HG03457 (cell line): ENCODE results near the gene BICRA.

Experiments
- ATAC-seq: cut with Tn5 transposase; IDR thresholded peaks from one replicate; pipeline ENCODE4 v1.9.1; 2021; ENCODE audit warnings: moderate number of reproducible peaks; ENCODE audit not compliant: unreplicated experiment

Gene BICRA

DNA sequence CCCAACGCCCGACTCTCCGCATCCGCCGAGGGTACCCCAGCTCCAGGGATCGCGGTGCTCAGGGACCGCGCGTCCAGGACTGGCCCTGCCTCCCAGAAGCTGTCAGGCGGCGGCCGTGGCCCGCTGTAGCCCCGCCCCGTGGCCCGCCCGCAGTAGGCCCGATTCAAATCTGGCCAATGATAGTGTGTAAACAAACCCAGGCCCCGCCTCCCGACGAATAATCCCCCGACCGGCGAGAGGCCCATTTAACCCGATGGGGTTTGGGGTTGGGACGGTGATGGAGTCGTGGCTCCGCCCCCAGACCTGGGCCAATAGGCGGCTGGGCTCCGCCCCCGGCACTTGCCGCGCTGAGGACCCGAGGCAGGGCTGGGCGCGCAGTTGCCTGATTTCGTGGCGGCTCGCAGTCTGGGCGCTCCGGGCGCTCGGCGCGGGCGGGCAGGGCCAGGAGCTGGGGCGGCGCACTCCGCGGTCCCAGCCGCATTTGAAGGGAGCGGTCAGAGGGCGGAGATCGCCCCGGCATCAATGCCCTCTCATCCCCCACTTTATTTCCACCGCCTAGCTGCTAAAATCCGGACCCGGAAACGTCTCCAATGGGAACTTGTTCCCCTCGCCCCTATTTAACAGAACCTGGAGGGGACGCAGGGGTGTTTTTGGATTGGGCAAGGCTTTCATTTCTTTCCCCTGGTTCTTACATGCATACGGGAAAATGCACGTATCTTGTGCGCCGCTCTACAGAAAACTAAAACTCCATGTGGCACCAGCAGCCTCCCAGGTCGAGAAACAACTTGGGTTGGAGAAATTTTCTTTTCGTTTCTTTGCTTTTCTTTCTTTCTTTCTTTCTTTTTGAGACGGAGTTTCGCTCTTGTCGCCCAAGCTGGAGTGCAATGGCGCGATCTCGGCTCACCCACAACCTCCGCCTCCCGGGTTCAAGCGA lies 8.4 kb upstream of the BICRA start:
- ATAC-seq, result peak; percentile 78

DNA sequence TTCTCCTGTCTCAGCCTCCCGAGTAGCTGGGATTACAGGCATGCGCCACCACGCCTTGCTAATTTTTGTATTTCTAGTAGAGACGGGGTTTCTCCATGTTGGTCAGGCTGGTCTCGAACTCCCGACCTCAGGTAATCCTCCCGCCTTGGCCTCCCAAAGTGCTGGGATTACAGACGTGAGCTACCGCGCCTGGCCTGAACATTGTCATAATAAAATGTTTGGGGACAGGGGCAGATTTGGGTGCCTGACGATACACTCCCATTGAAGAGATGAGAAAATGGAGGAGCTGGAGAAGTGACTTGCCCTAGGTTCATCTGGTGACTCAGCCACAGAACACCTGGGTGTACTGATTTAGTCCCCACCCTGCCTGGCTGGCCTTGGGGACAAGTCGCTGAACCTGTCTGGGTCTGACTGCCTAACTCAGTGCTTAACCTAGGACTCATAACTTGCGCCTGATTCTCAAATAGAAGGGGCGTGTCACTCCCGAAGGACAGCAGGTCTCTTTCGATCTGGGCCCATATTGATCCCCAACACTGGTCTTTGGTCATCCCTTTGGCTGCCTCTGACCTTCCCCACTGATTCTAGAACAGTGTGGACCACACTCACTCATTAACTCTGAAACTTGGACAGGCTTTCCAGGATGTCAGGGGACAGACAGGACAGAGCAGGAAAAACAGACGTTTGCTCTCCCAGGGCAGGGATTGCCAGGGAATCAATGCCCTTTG lies 7.6 kb upstream of the BICRA start:
- ATAC-seq, result no peak

DNA sequence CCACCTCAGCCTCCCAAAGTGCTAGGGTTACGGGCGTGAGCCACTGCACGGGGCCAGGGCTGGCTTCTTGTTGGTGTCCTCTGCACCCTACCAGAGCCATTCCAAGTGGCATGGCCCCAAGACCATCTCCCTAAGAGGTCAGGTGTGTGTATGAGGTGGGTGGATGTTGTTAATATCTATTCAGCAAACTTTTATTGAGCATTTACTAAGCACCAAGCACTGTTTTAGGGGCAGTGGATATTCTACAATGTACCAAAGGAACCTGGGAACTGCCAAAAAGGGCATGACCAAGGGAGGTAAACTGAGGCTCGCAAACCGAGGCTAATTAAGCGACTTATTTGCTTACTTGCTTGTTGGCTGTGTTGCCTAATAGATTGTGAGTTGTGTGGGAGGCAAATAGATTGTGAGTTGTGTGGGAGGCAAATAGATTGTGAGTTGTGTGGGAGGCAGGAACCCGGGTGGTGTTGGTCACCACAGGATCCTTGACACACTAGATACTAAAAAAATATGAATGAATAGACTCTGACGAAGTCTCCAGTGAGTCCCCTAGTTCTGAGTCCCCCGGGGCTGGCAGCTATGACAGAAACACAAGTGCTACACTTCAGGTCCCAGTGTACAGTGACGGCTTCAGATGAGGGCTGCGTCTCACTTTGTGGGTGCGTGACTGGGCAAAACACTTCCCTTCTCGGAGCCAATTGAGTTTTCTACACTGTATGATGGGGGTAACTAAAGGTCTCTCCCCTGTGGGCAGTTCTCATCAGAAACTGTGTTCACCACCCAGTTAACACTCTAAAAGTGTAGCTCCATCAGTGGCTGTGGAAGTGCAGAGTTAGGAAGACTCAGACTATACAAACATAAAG lies 5.0 kb upstream of the BICRA start:
- ATAC-seq, result no peak

DNA sequence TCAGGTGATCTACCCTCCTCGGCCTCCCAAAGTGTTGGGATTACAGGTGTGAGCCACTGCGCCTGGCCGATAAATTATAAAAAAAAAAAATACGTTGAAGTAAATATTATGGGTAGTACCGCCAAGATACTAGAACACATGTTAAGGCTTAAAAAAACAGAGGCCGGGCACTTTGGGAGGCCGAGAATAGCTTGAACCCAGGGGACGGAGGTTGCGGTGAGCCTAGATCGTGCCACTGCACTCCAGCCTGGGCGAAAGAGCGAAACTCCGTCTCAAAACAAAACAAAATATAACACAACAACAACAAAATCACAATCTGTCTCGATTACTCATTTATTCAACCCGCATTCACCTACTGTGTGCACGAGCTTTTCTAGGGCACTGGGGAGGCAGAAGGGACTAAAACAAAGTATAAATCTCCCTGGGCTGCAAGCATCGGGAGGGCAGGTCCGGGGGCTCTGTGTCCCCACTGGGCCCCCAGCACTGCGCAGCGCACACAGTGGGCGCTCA lies 1.3 kb upstream of the BICRA start:
- no peak for ATAC-seq

DNA sequence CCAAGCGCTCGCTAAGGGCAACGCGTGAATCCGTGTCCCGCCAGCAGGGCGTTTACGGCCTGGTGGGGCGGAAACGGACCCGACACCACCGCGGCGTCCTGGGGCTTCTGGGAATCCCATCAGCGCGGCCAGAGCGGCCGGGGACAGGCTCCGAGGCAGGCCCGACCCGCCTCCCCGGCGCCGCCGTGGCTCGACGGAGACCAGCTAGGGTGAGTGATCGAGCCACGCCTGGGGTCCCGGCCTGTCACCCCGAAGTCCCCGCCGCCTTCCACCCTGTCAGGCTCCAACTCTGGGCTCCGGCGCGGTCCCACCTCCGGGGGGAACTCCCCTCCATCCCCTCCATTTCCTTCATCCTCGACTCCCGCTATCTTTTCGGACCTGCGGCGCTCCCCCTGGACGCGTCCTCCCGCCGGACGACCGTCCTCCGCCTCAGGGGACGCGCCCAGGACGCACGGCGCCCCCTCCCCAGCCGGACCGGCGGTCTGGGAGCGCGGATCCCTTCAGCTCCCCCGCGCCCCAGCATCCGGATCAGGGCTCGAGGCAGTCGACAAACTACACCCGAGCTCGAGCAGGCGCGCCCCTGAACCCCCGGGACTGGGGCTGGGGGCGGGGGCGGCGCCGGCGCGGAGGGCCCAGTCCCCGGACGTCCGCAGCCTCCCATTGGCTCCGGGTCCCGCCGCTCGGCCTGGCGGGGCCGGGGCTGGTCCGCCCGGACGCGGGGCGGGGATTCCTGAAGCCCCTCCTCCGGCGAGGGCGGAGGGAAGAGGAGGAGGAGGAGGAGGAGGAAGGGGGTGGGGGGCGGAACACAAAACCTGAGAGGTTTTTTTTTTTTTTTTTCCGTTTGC lies 638 bp upstream of the BICRA start:
- ATAC-seq, result peak; percentile 53

DNA sequence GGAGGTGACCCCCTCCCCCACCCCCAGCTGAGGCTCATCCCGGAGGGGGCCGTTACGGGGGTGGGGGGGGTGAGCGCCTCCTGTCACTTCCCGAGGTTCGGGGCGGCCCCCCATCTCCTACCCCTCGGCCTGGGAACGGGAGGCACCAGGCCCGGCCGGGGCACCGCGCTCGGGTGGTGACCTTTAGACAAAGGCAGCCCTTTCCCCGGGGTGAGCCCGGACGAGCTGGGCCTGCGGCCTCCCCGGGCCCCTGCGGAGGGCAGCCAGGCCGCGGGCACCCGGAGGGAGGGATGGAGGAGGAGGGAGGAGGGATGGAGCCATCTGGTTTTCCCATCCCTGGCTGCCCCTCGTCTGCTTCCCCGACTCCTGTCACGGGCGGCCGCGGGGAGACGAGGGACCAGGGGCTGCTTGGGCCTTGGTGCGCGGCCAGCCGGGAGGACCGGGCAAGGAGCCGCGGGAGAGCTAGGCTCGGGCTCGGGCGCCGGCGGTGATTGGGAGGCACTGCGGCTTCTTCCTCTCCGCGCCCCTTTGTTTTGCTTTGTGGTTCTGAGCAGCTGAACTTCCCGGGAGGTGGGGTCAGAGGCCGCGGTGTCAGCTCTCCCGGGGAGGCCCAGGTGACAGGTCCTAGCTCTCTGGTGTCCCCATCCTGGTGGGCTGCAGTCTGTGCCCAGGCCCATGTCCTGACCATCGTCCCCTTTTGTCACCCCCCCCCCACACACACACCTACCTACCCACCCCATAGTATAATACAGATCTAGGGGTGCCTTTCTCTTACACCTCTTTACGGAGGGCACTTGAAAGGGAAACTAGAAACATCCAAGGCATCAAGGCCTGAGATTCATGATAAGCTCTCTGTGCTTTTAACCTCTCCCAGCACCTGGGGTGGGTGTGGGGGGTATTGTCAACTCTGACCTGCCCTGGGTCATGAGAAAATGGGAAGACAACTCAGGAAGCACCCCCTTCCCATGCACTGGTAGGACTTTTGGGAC lies 1.3 kb downstream of the BICRA start:
- ATAC-seq, result no peak

DNA sequence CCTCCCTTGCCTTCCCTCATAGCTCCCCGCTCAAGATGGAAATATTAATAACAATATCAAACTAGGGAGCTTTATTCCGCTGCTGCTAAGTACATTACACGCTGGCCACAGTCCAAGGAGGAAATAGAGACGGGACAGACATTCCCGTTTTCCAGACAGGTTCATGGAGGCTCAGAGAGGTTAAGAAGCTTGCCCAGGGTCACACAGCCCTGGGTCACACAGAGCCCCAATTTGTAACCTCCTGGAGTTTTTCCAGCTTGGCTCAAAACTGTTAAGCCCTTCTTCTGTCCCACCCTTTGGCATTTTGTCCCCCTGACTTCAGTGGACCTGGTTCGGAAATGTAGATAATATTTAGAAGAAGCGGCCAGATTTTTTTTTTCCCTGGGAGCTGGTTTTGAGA lies 2.0 kb downstream of the BICRA start:
- no peak for ATAC-seq

DNA sequence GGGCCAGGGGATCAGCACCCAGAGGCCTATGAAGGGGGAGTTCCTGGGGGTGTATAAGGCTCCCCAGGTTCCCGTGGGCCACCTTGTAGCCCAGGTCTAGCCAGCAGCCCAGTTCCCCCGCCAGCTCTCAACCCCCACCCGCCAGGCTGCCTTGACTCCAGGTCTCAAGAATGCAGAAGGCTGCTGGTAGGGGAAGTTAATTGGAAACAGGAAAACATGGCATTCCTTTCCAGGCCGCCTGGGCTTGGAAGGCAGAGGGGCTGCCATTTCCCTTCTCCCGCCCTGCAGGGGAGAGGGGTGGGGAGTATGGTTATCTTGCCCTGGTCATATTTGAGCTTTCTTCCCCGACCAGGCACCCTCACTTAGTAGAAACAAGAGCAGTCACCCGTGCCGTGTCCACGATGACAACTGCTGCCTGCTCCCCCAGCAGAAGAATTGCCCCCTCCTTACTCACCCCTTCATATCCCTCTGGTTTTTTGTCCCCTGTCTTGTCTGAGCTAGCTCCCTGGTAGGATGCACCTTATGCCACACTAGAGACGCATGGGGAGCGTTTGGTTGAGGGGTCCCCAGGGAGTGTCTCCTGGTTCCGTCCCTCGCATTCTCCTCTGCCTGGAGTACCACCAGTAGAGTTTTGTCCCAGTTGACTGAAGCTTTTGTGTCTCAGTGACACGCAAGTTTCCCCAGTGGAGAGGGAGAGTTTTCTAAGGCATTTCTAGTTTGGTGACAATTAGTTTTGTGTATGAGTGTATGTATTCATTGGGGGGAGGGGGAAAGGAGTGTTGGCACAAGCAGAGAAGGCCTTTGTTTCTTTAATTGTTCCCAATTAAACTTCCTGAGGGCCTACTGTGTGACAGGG lies 4.5 kb downstream of the BICRA start:
- no peak for ATAC-seq

DNA sequence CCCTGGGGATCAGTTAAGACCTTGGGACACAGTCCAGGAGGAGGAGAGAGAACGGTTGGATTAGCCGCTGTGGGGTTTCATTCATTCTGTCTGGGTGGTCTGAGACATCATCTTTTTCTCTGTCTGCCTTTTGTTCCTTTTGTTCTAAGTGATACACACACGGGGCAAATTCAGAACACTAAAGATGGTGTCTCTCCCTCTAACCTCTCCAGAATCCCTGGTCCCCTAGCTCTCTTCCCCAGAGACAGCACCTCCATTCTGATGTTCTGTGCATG lies 5.0 kb downstream of the BICRA start:
- no peak for ATAC-seq

DNA sequence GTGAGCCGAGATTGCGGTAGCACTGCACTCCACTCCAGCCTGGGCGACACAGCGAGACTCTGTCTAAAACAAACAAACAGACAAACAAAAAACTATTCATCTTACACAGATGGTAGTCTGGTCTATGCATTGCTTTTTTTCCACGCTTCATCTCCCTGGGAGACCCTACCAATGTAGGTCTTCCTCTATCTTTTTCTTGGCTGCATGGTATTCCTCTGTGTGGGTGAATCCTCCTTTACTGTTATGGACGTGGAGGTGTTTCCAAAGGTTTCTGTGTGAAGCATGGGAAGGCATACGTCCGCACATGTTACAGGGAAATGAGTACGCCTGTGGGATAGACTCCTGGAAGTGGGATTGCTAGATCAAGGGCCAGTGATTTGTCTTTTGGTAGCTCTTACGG lies 5.6 kb downstream of the BICRA start:
- no peak for ATAC-seq

DNA sequence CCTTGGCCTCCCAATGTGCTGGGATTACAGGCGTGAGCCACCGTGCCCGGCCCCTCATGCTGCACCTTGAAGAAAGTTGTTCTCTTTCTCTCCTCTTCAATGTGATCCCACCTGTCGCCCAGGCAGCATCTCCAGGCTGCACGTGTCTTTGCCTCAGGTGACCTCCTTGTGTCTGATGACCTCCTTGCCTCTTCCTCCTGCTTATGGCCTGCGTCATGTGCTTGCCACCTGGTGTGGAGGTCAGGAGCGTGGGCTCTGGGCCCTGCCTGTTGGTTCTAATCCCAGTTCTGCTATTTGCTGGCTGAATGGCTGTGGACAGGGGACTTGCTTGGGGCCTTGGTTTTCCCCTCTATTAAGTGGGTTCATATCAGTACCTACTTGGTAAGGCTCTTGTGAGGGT lies 6.3 kb downstream of the BICRA start:
- no peak for ATAC-seq

DNA sequence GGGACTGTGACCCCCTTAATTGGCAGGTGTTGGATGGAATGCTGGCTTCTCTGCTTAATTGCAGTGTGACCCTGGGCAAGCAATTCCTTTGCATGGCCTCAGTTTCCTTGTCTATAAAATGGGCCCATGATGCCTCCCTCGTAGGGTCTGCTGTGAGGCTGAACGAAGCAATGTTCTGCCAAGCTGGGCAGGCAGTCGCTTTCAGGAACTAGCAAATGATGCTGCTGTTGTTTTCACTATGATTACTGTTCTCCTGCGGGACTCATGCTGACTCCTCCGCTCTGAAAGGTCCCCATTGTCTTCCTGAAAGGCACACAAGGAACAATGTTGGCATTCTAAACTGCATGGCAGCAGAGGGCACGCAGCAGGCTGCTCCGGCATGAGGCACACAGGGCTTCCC lies 6.8 kb downstream of the BICRA start:
- no peak for ATAC-seq

DNA sequence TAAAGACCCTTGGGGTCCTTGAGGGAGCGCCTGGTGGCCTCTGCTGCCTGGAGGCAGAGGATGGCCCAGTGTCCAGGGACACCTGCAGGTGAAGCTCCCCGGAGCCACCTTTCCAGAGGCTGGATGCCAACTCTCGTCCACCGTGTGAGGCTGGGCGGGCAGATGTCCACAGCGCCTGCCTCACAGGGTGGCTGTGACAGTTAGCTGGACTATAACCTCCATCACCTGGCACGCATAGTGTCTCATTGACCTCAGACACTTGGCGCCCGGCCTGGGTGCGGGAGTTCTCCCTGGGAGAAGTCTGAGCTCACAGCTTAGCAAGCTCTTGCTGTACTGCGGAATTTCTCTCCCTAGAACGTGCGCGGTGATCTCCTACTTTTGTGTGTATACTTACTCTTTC lies 9.8 kb downstream of the BICRA start:
- no peak for ATAC-seq

DNA sequence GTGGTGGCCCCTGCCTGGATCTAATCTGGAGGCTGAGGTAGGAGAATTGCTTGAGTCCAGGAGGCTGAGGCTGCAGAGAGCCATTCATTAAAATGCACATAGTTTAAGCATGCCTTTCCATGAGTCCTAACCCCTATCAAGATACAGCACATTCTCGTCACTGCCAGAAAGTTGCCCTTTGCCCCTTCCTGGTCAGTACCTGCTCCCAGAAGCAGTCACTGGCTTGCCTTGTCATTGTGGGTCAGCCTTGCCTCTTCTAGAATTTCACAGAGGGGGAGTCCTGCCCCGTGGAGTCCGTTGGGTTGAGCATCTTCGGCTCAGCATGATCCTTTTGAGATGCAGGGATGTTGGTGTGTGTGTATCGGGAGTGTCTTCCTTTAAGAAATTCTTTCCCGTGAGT lies 10.8 kb downstream of the BICRA start:
- ATAC-seq, result no peak

DNA sequence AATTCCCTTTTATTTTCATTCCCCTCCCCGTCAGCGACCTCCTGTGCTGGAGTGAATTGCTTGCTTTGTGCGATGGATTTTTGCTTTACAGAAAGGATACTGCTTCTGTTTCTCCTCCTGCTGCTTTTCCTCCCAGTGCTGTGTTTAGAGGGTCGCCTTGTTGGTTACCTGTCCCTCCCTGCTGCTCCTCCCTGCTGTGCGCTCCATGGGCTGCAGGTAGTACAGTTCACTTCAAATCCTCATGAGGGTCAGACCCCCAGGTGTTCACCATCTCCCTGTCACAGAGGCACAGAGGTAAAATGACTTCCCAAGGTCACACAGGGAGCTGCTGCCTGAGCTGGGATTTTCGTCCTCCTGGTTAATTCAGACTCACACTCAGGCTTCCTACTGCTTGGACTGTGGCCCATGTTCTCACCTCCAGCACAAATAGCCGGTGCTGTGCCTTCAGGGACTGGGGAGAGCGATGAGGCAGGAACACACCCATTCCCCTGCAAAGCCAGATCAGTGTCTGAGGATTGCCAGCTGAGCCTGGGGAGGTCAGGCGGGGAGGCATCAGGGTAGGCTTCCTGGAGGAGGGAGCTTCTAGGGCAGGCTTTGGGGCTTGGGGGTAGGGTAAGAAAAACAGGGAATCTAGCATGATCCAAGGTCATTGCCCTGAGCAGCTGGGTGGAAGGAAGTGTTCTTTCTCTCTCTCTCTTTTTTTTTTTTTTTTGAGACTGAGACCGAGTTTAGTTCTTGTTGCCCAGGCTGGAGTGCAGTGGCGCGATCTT lies 14.4 kb downstream of the BICRA start:
- no peak for ATAC-seq

DNA sequence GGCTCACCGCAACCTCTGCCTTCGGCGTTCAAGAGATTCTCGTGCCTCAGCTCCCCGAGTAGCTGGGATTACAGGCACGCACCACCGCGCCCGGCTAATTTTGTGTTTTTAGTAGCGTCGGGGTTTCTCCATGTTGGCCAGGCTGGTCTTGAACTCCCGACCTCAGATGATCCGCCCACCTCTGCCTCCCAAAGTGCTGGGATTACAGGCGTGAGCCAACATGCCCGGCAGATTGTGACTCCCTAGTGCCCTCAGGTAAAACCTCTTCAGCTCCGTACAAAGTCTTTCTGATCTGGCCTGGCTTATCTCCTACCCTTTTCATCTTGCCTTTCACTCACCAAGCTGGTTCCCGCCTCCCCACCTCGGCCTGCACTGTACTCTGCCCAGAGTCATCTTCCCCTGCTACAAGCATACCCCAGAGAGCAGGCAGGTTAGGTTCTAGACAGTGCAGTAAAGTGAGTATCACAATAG lies 15.0 kb downstream of the BICRA start:
- no peak for ATAC-seq

DNA sequence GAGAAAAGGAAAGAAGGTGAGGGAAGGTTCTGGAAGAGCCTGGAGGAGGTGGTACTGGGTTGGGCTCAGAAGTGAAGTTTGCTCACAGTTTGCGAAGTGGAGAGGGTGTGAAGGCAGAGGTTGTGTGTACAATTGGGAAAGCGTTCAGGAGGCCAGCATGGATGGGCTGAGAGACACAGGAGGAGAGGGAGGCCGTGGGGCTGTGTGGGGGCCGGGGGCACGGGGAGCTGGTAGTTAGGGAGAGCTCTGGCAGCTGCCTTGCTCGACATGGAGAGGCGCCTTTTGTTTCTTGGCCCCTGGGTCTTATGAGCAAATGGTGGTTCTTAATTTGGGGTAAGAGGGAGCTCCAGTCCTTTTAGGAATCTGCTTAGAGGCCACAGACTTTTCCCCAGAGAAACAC lies 16.7 kb downstream of the BICRA start:
- no peak for ATAC-seq

DNA sequence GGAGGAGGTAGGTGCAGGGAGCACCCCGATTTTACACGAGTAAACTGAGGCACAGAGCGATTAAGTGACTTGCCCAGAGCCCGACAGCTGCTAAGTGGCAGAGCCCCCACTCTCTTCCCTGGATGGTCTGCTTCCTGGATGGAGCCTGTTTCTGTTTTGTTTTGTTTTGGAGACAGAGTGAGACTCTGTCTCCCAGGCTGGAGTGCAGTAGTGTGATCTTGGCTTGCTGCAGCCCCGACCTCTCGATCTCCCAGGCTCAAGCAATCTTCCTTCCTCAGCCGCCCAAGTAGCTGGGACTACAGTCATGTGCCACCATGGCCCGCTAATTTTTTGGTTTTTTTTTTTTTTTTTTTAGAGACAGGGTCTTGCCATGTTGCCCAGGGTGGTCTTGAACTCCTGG lies 17.3 kb downstream of the BICRA start:
- no peak for ATAC-seq
